Measurements from ENCODE around the gene NTRK2.
"Not testable (repeated sequence)": the region's sequence is repeated elsewhere in the genome, so short reads cannot be mapped to it uniquely, and the experiment has no call there.

The NTRK2 gene

DNA sequence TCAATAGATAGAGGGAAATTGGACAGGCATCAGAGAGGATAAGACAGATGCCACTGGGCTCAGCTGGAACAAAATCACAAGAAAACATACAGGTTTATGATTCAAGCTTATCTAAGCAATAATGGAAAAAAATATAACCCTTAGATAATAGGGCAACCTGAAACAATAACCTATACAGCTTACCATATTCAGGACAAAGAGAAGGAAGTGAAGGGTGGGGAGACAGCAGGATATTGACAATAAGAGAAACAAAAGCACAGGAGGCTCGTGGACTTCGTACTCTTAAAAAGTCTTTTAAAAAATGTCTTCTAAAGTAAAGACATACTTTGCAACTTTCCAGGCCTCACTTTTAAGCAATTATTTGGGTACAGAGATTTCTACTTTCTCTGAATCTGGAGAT is 225.3 kb downstream of the NTRK2 start:
- no peak for DNase-seq (ENCODE audit: low spot score)

DNA sequence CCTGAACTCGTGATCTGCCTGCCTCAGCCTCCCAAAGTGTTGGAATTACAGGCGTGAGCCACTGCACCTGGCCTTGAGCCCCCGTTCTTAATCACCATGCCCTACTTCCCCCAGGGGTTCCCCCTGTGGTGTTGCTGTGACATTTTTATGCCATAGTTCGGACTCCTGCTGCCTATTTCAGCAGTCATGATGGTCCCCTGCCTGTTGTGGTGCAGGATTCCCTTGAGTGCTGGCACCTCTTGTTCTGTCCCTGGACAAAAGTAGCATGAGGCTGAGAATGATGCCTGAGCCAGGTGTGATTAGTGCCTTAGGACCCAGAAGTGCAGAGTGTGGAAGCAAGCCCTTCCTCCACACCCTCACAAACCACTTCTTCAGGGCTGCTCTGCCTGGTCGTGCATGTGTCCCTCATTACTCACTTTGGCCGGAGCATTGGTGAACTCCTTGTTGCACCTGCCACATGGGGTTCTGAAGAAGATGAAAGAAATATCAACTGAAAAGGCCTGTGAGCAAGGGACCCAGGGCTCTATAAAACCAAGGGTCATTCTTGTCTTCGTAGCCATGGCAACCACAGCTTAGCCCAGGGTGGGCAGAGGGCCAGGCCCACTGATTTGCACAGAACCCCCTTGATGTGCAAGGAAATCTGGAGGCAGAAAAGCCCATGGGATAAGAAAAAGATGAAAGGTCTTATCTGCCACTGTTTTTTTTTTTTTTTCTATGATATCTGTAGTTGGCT is 228.0 kb downstream of the NTRK2 start:
- no peak for DNase-seq (ENCODE audit: low spot score)

DNA sequence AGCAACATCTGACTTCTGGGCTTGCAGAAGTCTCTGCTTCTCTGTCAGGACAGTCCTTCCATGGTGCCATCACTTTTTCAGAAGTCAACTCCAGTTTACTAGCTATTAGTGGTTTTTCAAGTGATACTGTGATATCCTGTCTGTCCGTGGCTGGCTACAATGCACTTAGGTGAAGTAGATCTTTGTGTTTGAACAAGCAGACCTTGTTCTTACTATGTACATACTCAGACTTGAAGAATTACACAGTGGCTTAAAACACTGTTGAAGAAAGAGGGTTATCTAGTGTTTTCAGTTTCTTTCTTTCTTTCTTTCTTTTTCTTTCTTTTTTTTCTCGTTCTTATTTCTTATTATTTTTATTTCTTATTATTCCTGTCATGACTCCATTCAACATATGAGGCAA is 228.7 kb downstream of the NTRK2 start:
- DNase-seq (ENCODE audit: low spot score): no peak

- not testable (repeated sequence) for DNase-seq (ENCODE audit: low spot score)
These were observed 229.1 kb downstream of the NTRK2 start for GRCh38 chr9:84898618-84899017.

GRCh38 chr9:84899326-84899725 is 229.8 kb downstream of the NTRK2 start:
- DNase-seq (ENCODE audit: low spot score): no peak

DNA sequence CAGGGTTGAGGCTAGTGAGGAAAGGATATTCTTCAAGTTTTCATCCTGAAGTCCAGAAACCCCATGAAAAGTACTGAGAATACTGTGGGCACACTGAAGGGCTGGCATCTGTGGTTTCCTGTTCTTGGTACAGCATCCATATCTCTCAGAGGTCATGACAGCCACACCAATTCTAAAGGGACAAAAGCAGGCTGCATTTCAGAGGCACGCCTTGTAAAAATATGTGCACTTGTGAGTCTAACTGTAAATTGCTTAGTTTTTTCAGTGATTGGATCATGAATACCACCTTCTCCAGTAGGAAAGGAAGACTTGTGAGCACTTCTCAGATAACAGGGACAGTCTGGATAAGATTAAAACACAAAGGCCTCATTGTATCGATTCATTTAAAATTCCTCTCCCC is 230.9 kb downstream of the NTRK2 start:
- DNase-seq (ENCODE audit: low spot score): no peak

DNA sequence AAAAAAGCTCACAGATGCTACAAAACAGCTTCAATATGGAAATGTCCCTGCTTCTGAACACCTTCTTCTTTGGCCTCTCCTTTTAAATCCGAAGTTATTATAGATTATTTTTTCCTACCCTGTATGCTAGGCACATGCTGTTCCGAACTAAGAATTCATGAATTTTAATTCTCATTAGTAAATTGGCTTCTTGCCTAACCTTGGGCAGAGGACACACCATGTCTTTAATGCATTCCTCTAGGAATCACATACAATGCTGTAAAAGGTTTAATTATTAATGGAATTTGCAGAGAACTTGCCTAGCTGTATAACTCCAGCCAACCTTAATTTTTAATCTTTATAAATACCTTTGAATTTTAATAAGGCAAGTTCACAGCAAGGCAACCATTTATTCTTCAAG is 234.4 kb downstream of the NTRK2 start:
- DNase-seq (ENCODE audit: low spot score): no peak

DNA sequence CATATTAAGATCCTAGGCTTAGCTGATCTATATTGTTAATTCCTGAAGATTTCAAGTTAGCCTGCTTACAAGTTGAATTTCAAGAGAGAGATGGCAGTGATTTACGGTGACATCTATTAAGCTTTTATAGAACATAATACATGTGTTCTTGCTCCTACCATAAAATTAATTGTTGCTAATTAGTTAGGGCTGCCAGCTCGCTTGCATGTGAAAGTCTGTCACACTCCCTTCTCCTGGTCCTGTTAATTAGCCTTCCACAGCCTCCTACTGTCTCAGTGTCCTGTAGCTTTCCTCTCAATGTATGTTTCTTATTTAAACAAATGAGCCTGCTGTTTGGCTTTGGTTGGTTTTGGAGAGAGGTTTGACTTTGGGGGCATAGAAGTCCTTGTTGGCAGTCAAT is 247.2 kb downstream of the NTRK2 start:
- DNase-seq (ENCODE audit: low spot score): no peak

- DNase-seq (ENCODE audit: low spot score): no peak
These were observed 248.0 kb downstream of the NTRK2 start for GRCh38 chr9:84917366-84918070.

- DNase-seq (ENCODE audit: low spot score): no peak
These were observed 249.9 kb downstream of the NTRK2 start for GRCh38 chr9:84919440-84919839.

DNA sequence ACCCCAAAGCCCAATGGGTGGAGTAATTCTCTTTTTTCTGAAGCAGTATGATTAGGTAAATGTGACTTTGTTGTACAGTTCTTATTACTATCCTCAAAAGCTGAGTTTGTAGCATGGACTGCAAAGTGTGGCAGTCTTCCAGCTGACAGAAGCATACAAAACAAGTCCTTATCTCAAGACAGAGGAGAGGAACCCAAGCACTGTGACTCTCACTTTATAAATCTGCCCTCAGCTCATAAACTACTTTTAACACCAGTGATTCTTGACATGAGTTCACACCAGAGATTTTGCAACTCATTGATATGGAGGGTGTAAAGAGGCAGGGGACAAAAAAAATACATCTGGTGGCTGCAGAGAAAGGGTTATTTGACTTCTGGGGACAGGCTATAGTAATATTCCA is 251.6 kb downstream of the NTRK2 start:
- DNase-seq (ENCODE audit: low spot score): no peak

GRCh38 chr9:84922051-84922450 is 252.5 kb downstream of the NTRK2 start:
- no peak for DNase-seq (ENCODE audit: low spot score)

DNA sequence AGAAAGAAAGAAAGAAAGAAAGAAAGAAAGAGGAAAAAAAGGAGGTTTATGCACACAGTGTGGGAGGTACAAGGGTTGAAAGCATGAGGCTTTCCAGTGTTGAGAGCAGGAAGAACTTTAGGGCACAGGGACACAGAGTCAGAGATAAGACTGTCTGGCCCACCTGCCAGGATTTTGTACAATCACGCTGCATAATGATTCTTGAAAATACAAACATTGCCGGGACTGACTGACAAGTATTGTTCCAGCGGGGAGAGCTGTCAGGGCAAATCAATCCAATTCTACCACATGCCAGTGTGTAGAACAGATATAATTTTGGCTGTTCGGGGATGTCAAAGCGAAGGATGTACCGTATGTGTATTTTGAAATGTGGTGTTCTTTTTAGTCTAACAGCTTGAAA is 254.7 kb downstream of the NTRK2 start:
- DNase-seq (ENCODE audit: low spot score): no peak

DNA sequence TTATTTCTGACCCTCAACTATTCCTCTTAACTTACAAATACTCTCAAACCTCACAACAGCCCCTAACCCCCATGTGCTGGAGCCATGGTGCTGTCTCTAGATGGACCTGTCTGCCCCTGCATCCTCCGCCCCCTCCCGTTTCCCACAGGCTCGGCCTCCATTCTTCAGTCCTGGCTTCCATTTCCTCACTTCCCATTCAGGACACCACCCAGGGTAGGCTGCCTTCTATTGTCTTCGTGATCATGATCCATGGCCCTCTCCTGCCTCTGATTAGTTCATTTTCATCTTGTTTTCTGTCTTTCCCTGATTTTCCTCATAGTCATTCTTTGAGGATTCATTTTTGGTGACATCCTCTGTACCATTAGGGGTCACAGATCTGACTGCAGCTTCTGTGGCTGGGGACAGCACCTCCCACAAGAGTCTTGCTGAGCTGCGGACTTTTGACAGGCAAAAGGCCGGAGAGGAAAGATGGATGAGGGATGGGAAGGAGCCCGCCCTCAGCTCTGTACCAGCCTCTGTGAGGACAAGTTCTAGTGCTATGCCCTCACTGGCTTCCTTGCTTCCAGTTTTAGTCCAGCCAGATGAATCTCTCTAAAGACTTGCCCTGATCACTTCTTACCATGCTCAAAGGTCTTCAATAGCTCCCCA is 255.8 kb downstream of the NTRK2 start:
- DNase-seq (ENCODE audit: low spot score): no peak

DNA sequence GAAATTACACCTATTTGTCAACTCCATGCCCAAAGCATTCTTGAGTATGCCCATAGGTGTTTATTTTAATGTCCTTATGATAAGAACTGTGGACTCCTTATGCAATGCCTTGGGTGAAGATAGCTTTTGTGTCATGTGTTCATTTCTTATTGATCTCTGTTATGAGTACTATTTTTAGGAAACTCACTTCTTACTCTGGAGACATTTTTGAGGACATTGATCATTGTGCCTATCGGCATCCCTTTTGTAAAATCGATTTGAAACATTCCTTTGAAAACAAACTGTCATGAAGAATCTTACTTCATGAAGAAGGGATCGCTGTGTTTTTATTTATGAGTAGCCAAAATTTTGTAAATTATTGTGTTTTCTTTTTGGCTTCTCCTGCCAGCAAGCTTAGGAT is 257.3 kb downstream of the NTRK2 start:
- no peak for DNase-seq (ENCODE audit: low spot score)

DNA sequence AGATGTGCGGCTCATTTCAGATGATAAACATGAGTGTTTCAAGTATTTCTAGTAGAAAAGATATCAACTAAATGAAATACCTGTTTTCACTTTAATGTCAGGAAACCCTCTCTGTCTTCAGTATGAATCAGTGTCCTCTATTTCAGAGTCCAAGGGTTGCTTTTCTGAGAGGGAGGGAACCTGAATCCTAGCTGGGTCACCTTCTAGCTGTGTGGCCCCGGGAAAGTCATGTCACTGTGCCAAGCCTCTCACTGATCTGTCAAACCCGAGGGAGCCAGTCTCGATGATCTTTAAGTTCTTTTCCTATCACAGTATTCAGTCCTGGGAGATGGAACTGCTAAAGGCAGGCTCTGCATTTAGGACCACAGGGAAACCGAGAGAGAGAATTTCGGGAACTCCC is 258.9 kb downstream of the NTRK2 start:
- DNase-seq (ENCODE audit: low spot score): no peak

DNA sequence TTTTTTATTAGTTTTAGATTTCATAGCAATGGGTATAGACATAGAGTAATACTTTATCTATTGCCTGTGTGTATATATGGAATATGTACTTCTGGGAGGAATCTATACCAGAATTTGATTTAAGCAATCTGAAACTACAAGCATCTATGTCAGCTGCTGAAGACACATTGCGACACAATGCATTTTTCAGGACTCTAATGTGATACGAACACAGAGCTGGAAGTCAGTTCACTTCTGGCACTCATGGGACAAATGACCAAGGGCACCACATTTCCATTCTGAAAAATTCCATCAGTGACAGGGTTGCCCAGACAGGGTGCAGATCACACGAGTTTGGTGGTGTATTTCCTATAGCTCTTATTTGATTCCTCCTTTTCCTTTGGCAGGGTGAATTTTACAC is 259.5 kb downstream of the NTRK2 start:
- DNase-seq (ENCODE audit: low spot score): no peak

DNA sequence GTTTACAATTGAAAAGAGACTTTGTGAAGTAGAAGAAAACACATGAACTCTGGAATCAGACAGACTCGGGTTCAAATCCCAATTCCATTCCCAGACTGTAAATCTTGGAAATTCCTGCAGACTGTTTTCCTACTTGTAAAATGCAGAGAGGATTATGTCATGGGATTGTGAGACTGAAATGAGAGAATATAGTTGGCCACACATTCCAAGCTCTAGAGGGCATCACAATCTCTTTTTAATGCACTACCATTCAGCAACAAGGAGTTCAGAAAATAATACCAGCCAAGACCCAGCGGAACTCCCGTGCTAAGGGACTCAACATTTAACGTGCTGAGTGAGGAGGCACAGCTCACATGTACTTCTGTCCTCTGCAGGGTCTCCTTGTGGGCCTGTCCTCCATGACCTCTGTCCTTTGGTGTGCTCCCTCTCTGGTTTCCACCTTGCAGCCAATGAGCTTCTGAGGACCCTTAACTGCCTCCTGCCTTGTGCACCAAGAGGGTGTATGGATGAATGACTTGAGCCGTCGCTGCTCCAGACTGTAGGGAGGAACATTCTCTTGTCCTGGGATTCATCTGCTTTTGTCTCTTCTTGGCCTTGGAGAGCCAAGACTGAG is 263.5 kb downstream of the NTRK2 start:
- no peak for DNase-seq (ENCODE audit: low spot score)

GRCh38 chr9:84935528-84936117 is 266.1 kb downstream of the NTRK2 start:
- no peak for DNase-seq (ENCODE audit: low spot score)

- DNase-seq (ENCODE audit: low spot score): no peak
These were observed 267.7 kb downstream of the NTRK2 start for GRCh38 chr9:84937180-84937579.

GRCh38 chr9:84937581-84937980 is 268.1 kb downstream of the NTRK2 start:
- no peak for DNase-seq (ENCODE audit: low spot score)

GRCh38 chr9:84939774-84940173 is 270.2 kb downstream of the NTRK2 start:
- DNase-seq (ENCODE audit: low spot score): no peak

- DNase-seq (ENCODE audit: low spot score): no peak
These were observed 270.8 kb downstream of the NTRK2 start for GRCh38 chr9:84940294-84940693.

All from AG08396 (cell line).